Right lobe of liver (tissue), 6 donors: ENCODE data around the gene UPF1. TPM values are rescaled to one million over a fixed set of nuclear protein-coding genes. Genes with fewer than 3 reads are reported as not detected.

Source experiments
- ATAC-seq, 4 donors: fragments of 200-7000 bp; cut with Tn5 transposase; one replicate each; pipeline ENCODE4 v1.9.1; 2020; ENCODE audit warnings: mild to moderate bottlenecking in 4 of 4, moderate library complexity in 4 of 4
- DNase-seq, 3 donors: peaks; one replicate each; pipeline ENCODE4 v3.0.0-alpha.2; 2020
- H3K27ac ChIP-seq, 3 donors: fragments of 200-600 bp; one replicate each; pipeline ENCODE4 v1.8.0; 2022
- H3K27me3 ChIP-seq, 2 donors: fragments of 200-600 bp; one replicate each; pipeline ENCODE4 v1.8.0; 2022
- H3K36me3 ChIP-seq, 4 donors: fragments of 200-600 bp; sonication (generic) in 1 of 4; one replicate each; pipeline versions ENCODE4 v1.5.1 to v1.8.0; 2017 to 2022; ENCODE audit warnings: control low read depth in 1 of 4
- H3K4me1 ChIP-seq, 4 donors: fragments of 200-600 bp; sonication (generic) in 1 of 4; one replicate each; pipeline versions ENCODE4 v1.5.1 to v1.8.0; 2017 to 2022; ENCODE audit warnings: control low read depth in 1 of 4
- H3K4me3 ChIP-seq, 3 donors: fragments of 200-600 bp; one replicate each; pipeline ENCODE4 v1.8.0; 2022
- H3K9me3 ChIP-seq, 4 donors: fragments of 200-600 bp; sonication (generic) in 1 of 4; one replicate each; pipeline versions ENCODE4 v1.5.1 to v1.8.0; 2017 to 2022; ENCODE audit warnings: control low read depth in 1 of 4
- CTCF ChIP-seq, 4 donors: fragments of 200-600 bp in 3 of 4; fragments of 450-650 bp in 1 of 4; IDR thresholded peaks; one replicate each; pipeline versions ENCODE4 v1.5.1 to v1.8.0; 2016 to 2022; ENCODE audit warnings: antibody characterized with exemption in 4 of 4, mild to moderate bottlenecking in 2 of 4
- POLR2A ChIP-seq: fragments of 450-650 bp; IDR thresholded peaks from one replicate; pipeline ENCODE4 v1.6.1; 2017; ENCODE audit warnings: antibody characterized with exemption, mild to moderate bottlenecking
- WGBS: methylation state at CpG from one replicate; pipeline ENCODE4 v1.1.6; 2018; ENCODE audit warnings: low coverage, low lambda C conversion rate; ENCODE audit not compliant: insufficient coverage; ENCODE audit errors: missing lambda C conversion rate; 5-methylcytosine and 5-hydroxymethylcytosine counted together
- intact Hi-C, 2 donors: fragments of 100-400 bp; cut with DNase I; formaldehyde crosslinking; loops; one replicate each; pipeline versions ENCODE4 v1.11.2 to v1.14.1; 2022
- total RNA-seq, 6 experiments: library from RNA; depleted of rRNA in 2 of 6; stranded (reverse); fragments of >200 nt in 2 of 6; fragmentation: NEBNext Ultra II Directional in 3 of 6; extraction: Animal tissue kit (Norgen Biotek cat#: 25700) in 3 of 6; gene quantifications; one replicate each; pipeline versions ENCODE4 v1.1.0 to v1.2.4, GENCODE V29; 2016 to 2023
- donor health status: DM: no; HTN: yes; CAD: no.
- donor health status: DM: no; HTN: no; CAD: no.
- donor health status: DM: no; HTN: no; CAD: no.
- donor health status: DM: no; HTN: yes; CAD: no.
- donor health status: DM: no; HTN: yes; CAD: no.

UPF1 gene
- total RNA-seq, 6 experiments from 2014 or later = 34.0 to 61.0 (median 41.3) TPM

DNA sequence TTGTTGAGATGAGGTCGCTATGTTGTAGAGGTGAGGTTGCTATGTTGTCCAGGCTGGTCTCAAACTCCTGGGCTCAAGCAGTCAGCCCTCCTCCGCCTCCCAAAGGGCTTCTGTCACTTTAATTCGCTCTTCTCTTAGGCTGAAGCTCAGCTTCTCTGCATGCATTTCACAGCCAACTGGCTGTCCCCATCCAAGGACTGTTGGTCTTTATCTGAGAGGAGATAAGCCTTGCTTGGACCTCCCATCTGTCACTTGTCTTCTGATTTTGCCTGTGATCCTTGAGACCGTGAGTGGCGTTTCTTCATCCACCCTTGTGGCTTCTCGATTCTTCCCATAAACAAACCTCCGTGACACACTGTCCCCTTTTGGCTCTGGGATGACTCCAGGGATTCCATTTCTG lies 39.8 kb downstream of the UPF1 start:
- no peak overlapping the region for H3K4me3 ChIP-seq
- intact Hi-C loops = no loop called here
- H3K27me3 ChIP-seq = no peaks in the 10 kb centered on the region
- ATAC-seq (no peak), DNase-seq (no peak)
- no peaks in the 10 kb centered on the region for H3K4me1 ChIP-seq
- no peaks in the 10 kb centered on the region for H3K9me3 ChIP-seq
- peaks cover 0 to 14% (median 6%) of the 10 kb centered on the region in 4 donors for H3K36me3 ChIP-seq
- no peak overlapping the region for H3K27ac ChIP-seq
- no peak for TF ChIP-seq POLR2A
- TF ChIP-seq CTCF (IDR thresholded peaks at IDR 0.05) = no peak
- 56% methylated on average over 4 of the region's 7 CpGs for WGBS

DNA sequence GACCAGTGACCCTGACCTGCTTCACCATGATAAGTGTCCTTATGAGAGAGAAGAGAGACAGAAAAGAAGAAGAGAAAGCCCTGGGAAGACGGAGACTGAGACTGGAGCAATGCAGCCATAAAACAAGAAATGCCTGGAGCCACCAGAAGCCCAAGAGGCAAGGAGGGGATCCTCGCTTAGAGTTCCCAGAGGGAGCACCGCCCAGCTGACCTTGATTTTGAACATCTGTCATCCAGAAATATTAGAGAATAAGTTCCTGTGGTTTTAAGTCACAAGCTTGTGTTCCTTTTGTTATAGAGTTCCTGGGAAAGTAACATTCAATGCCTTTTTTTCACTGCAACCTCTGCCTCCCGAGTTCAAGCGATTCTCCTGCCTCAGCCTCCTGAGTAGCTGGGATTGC lies 44.0 kb downstream of the UPF1 start:
- no peaks in the 10 kb centered on the region for H3K36me3 ChIP-seq
- no peaks in the 10 kb centered on the region for H3K9me3 ChIP-seq
- no peak for TF ChIP-seq POLR2A
- TF ChIP-seq CTCF (IDR thresholded peaks at IDR 0.05) = no peak
- intact Hi-C loops = no loop called here
- ATAC-seq (no peak), DNase-seq (no peak)
- H3K4me3 ChIP-seq = no peak overlapping the region
- H3K4me1 ChIP-seq = no peaks in the 10 kb centered on the region
- H3K27me3 ChIP-seq = no peaks in the 10 kb centered on the region
- 95% methylated on average over 3 of the region's 5 CpGs for WGBS
- no peak overlapping the region for H3K27ac ChIP-seq

GRCh38 chr19:18876865-18877264 lies 45.1 kb downstream of the UPF1 start:
- no peak for ATAC-seq
- no peaks in the 10 kb centered on the region for H3K9me3 ChIP-seq
- WGBS = 89% methylated on average over 4 of the region's 7 CpGs

GRCh38 chr19:18878058-18878797 lies 46.5 kb downstream of the UPF1 start:
- no CpG with 5 or more reads among the region's 25 CpGs for WGBS
- peak in 1 of 3 donors; percentile 43 for DNase-seq
- Histone ChIP-seq H3K4me3 (no peak overlapping the region), H3K4me1 (no peaks in the 10 kb centered on the region), H3K27me3 (no peaks in the 10 kb centered on the region), H3K9me3 (no peaks in the 10 kb centered on the region), H3K36me3 (no peaks in the 10 kb centered on the region), H3K27ac (no peak overlapping the region)
- no peak for TF ChIP-seq CTCF (IDR thresholded peaks at IDR 0.05)
- TF ChIP-seq POLR2A = no peak
- ATAC-seq = no peak
- intact Hi-C loops = no loop called here

More at GRCh38 chr19:18876865-18877264, 45.1 kb downstream of the UPF1 start:
- Histone ChIP-seq H3K27ac (no peak overlapping the region), H3K27me3 (no peaks in the 10 kb centered on the region), H3K36me3 (no peaks in the 10 kb centered on the region), H3K4me3 (no peak overlapping the region), H3K4me1 (no peaks in the 10 kb centered on the region)
- TF ChIP-seq CTCF (IDR thresholded peaks at IDR 0.05) (no peak), POLR2A (no peak)
- no peak for DNase-seq
- intact Hi-C loops = no loop called here
